Body of pancreas (tissue), 4 donors: Measurements from ENCODE around the gene PDIA4. TPM values are rescaled to one million over a fixed set of nuclear protein-coding genes. Genes with fewer than 3 reads are reported as not detected.
"Not testable (repeated sequence)": the region's sequence is repeated elsewhere in the genome, so short reads cannot be mapped to it uniquely, and the experiment has no call there.

Experiments used
- ATAC-seq: fragments of 150-250 bp; one replicate; pipeline ENCODE4 v1.9.1; 2016
- DNase-seq, 4 donors: peaks; one replicate each; pipeline ENCODE4 v3.0.0-alpha.2; 2019
- H3K27ac ChIP-seq, 4 donors: fragments of 200-600 bp; sonication (generic); 1 replicate in 3 of 4; 2 replicates in 1 of 4; pipeline versions ENCODE4 v1.5.1 to v1.6.1; 2016 to 2019; ENCODE audit warnings: mild to moderate bottlenecking in 1 of 4, mixed read lengths in 1 of 4, moderate library complexity in 1 of 4
- H3K27me3 ChIP-seq, 2 donors: fragments of 200-600 bp; sonication (generic); one replicate each; pipeline ENCODE4 v1.6.0; 2016; ENCODE audit warnings: mild to moderate bottlenecking in 1 of 2
- H3K36me3 ChIP-seq, 2 donors: fragments of 200-600 bp; sonication (generic); replicated peaks in 1 of 2; 2 replicates each; pipeline ENCODE4 v1.5.1; 2016; ENCODE audit warnings: low read depth in 2 of 2; ENCODE audit not compliant: insufficient read depth in 1 of 2
- H3K4me1 ChIP-seq: fragments of 200-600 bp; sonication (generic); one replicate; pipeline ENCODE4 v1.6.0; 2016
- H3K4me3 ChIP-seq, 2 donors: fragments of 200-600 bp; sonication (generic); 1 replicate in 1 of 2; 2 replicates in 1 of 2; pipeline ENCODE4 v1.5.1; 2016 to 2019
- H3K9me3 ChIP-seq, 3 donors: fragments of 200-600 bp; sonication (generic); 1 replicate in 2 of 3; 2 replicates in 1 of 3; pipeline ENCODE4 v1.5.1; 2016
- CTCF ChIP-seq, 7 experiments: fragments of 450-650 bp in 4 of 7; fragments of 200-600 bp in 3 of 7; sonication (generic) in 3 of 7; IDR thresholded peaks; one replicate each; pipeline ENCODE4 v1.5.1; 2016 to 2019; ENCODE audit warnings: antibody characterized with exemption in 7 of 7
- POLR2A ChIP-seq, 3 donors: fragments of 450-650 bp; IDR thresholded peaks; one replicate each; pipeline ENCODE4 v1.6.1; 2016; ENCODE audit warnings: antibody characterized with exemption in 3 of 3, mild to moderate bottlenecking in 2 of 3
- WGBS, 2 donors: methylation state at CpG; one replicate each; pipeline ENCODE4 v1.1.5; 2017; 5-methylcytosine and 5-hydroxymethylcytosine counted together
- intact Hi-C: fragments of 100-400 bp; cut with DNase I; formaldehyde crosslinking; loops from one replicate; pipeline ENCODE4 v1.15.1; 2023
- total RNA-seq, 2 donors: library from RNA; depleted of rRNA; stranded (reverse); fragments of >200 nt; gene quantifications; one replicate each; pipeline ENCODE4 v1.1.0, GENCODE V29; 2016

Gene PDIA4
- total RNA-seq, 2 donors from 2014 or later: 80.4 to 140 TPM

GRCh38 chr7:149036676-149037075 lies 8.4 kb upstream of the PDIA4 start:
- H3K36me3 ChIP-seq: no peaks in the 10 kb centered on the region
- no peaks in the 10 kb centered on the region for H3K4me1 ChIP-seq
- no peak for DNase-seq
- no peaks in the 10 kb centered on the region for H3K27me3 ChIP-seq
- TF ChIP-seq CTCF (IDR thresholded peaks at IDR 0.05) (no peak), POLR2A (IDR thresholded peaks at IDR 0.05) (no peak)
- WGBS, 2 donors: 92 to 95% methylated on average over 1 of the region's 1 CpG
- intact Hi-C loops: no loop called here
- H3K4me3 ChIP-seq: no peak overlapping the region
- H3K27ac ChIP-seq: no peak overlapping the region
- ATAC-seq: no peak
- H3K9me3 ChIP-seq: no peaks in the 10 kb centered on the region

GRCh38 chr7:149031353-149031910 lies 3.1 kb upstream of the PDIA4 start:
- no peak overlapping the region for H3K4me3 ChIP-seq
- H3K27me3 ChIP-seq: no peaks in the 10 kb centered on the region
- DNase-seq (no peak), ATAC-seq (no peak)
- intact Hi-C loops: no loop called here
- no peak overlapping the region for H3K27ac ChIP-seq
- WGBS, 2 donors: 92 to 98% methylated on average over 3 of the region's 3 CpGs
- H3K36me3 ChIP-seq: no peaks in the 10 kb centered on the region
- no peaks in the 10 kb centered on the region for H3K9me3 ChIP-seq
- TF ChIP-seq CTCF (IDR thresholded peaks at IDR 0.05): no peak
- TF ChIP-seq POLR2A (IDR thresholded peaks at IDR 0.05): no peak
- peaks cover 10% of the 10 kb centered on the region for H3K4me1 ChIP-seq

- intact Hi-C loops, ATAC-seq, H3K9me3 ChIP-seq, H3K36me3 ChIP-seq, H3K4me3 ChIP-seq, H3K27ac ChIP-seq, DNase-seq, H3K27me3 ChIP-seq: not testable (repeated sequence)
- peaks cover 20% of the 10 kb centered on the region for H3K4me1 ChIP-seq
- 91 to 95% methylated on average over 9 of the region's 9 CpGs for WGBS, 2 donors
Observed at GRCh38 chr7:149030439-149030838, 2.1 kb upstream of the PDIA4 start.

GRCh38 chr7:149027611-149028345 lies 527 bp downstream of the PDIA4 start:
- H3K36me3 ChIP-seq: no peaks in the 10 kb centered on the region
- no peaks in the 10 kb centered on the region for H3K27me3 ChIP-seq
- H3K27ac ChIP-seq: peak overlapping the region; percentile 93 to 99 (median 94)
- peak; percentile 1 for ATAC-seq
- 0% methylated on average over 18 to 43 of the region's 43 CpGs for WGBS, 2 donors
- H3K4me3 ChIP-seq: peak overlapping the region; percentile 51 to 87
- intact Hi-C loops: no loop called here
- DNase-seq: no peak
- TF ChIP-seq CTCF (IDR thresholded peaks at IDR 0.05) (no peak), POLR2A (IDR thresholded peaks at IDR 0.05) (no peak)
- H3K9me3 ChIP-seq: no peaks in the 10 kb centered on the region
- H3K4me1 ChIP-seq: peaks cover 45% of the 10 kb centered on the region

GRCh38 chr7:149027055-149027454 lies 1.2 kb downstream of the PDIA4 start:
- no peak for TF ChIP-seq POLR2A (IDR thresholded peaks at IDR 0.05)
- TF ChIP-seq CTCF (IDR thresholded peaks at IDR 0.05): no peak
- intact Hi-C loops: no loop called here
- Histone ChIP-seq H3K27ac (peak overlapping the region; percentile 33 to 99 (median 94)), H3K36me3 (no peaks in the 10 kb centered on the region), H3K27me3 (no peaks in the 10 kb centered on the region), H3K4me3 (peak overlapping the region; percentile 14 to 51), H3K9me3 (no peaks in the 10 kb centered on the region), H3K4me1 (peaks cover 49% of the 10 kb centered on the region)
- DNase-seq: peak in 1 of 4 donors; percentile 22
- ATAC-seq: no peak
- 11% methylated on average over 10 of the region's 10 CpGs for WGBS, 2 donors
